Common myeloid progenitor, CD34-positive (primary cell): ENCODE measurements around the gene LRFN4. TPM values are rescaled to one million over a fixed set of nuclear protein-coding genes. Genes with fewer than 3 reads are reported as not detected.

ENCODE experiments used
- CTCF ChIA-PET: fragments of 350-600 bp; sonication (Branson Sonifier 250); formaldehyde crosslinking; loops from one replicate; lab custom pipeline; 2021; ENCODE audit warnings: antibody characterized with exemption; lab: Charles Lee
- POLR2A ChIA-PET: fragments of 350-600 bp; sonication (Branson Sonifier 250); formaldehyde crosslinking; loops from one replicate; lab custom pipeline; 2021; ENCODE audit warnings: antibody characterized with exemption; lab: Charles Lee
- DNase-seq, 3 donors: peaks; one replicate each; pipeline versions ENCODE4 v3.0.0 to v3.0.0-alpha.2; 2013
- H3K27ac ChIP-seq, 2 experiments: 1 replicate in 1 of 2; 2 replicates in 1 of 2; pipeline ENCODE4 v1.7.0; 2013; ENCODE audit warnings: inconsistent platforms in 2 of 2, low read length in 2 of 2, mild to moderate bottlenecking in 2 of 2, low read depth in 1 of 2, moderate library complexity in 1 of 2; ENCODE audit not compliant: severe bottlenecking in 2 of 2, insufficient read depth in 1 of 2, poor library complexity in 1 of 2
- H3K27me3 ChIP-seq, 5 experiments: replicated peaks in 2 of 5; 1 replicate in 3 of 5; 2 replicates in 2 of 5; pipeline versions ENCODE4 v1.6.1 to v1.7.0; 2013; ENCODE audit warnings: low read length in 4 of 5, mild to moderate bottlenecking in 2 of 5, moderate library complexity in 2 of 5, inconsistent platforms in 1 of 5; ENCODE audit not compliant: insufficient read depth in 5 of 5, control insufficient read depth in 4 of 5
- H3K36me3 ChIP-seq, 4 experiments: 1 replicate in 2 of 4; 2 replicates in 2 of 4; pipeline versions ENCODE4 v1.6.1 to v1.7.0; 2013; ENCODE audit warnings: low read length in 3 of 4, control low read depth in 1 of 4, mild to moderate bottlenecking in 1 of 4; ENCODE audit not compliant: control insufficient read depth in 4 of 4, insufficient read depth in 4 of 4
- H3K4me1 ChIP-seq, 4 experiments: 1 replicate in 3 of 4; 2 replicates in 1 of 4; pipeline versions ENCODE4 v1.6.1 to v1.7.1; 2013; ENCODE audit warnings: low read length in 3 of 4, mild to moderate bottlenecking in 3 of 4, control low read depth in 1 of 4, inconsistent platforms in 1 of 4, moderate library complexity in 1 of 4; ENCODE audit not compliant: control insufficient read depth in 4 of 4, insufficient read depth in 4 of 4; ENCODE audit errors: control extremely low read depth in 1 of 4
- H3K4me3 ChIP-seq, 7 experiments: 1 replicate in 4 of 7; 2 replicates in 3 of 7; pipeline versions ENCODE4 v1.5.1 to v1.7.0; 2013; ENCODE audit warnings: mild to moderate bottlenecking in 7 of 7, low read length in 6 of 7, moderate library complexity in 6 of 7, inconsistent platforms in 2 of 7, low read depth in 2 of 7, control low read depth in 1 of 7; ENCODE audit not compliant: insufficient read depth in 4 of 7, control insufficient read depth in 1 of 7; ENCODE audit errors: extremely low read depth in 1 of 7
- H3K9me3 ChIP-seq, 5 experiments: 1 replicate in 4 of 5; 2 replicates in 1 of 5; pipeline versions ENCODE4 v1.6.1 to v1.7.1; 2013; ENCODE audit warnings: low read length in 4 of 5, mild to moderate bottlenecking in 2 of 5, inconsistent platforms in 1 of 5, low read depth in 1 of 5, moderate library complexity in 1 of 5; ENCODE audit not compliant: control insufficient read depth in 4 of 5, insufficient read depth in 2 of 5; ENCODE audit errors: control extremely low read depth in 1 of 5
- WGBS: methylation state at CpG from one replicate; pipeline ENCODE4 v1.1.5; 2013; ENCODE audit not compliant: insufficient coverage; 5-methylcytosine and 5-hydroxymethylcytosine counted together
- polyA plus RNA-seq: library from polyadenylated mRNA; unstranded; fragments of 120-200 nt; gene quantifications from one replicate; pipeline ENCODE4 v1.2.1, GENCODE V29; 2013

LRFN4 gene
- 14.4 TPM for polyA plus RNA-seq

DNA sequence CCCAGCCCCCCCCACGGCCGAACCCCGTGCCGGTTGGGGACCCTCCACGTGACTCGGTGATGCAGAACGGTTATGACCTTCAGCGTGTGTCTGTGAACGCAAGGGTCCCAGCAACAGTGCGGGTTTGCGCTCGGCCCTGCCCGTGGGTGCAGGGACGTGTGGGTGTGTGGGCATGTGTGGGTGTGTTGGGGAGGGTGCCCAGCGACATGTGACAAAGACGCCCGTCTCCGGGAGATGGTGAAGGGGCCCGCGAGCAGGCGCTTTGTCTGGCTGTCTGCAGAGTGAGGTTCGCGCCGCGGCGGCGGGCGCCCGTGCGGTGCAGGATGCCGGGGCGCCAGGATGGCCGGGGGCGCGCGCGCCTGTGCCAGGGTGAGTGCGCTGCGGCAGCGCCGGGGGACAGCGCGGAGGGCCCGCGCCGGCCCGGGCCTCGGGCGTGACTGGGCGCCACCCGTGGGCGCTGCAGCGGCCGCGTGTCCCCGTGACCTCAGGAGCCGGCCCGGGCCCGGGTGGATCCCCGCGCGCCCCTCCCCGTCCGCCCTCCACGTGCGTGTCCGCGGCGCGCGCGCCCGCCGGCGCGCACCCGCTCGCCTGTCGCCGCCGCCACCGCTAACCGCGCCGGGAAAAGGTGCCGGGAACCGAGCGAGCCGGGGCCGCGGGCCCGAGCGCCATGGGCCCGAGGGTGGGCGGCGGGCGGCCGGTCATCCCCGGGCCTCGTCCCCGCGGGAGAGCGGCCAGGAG, at the start of gene LRFN4:
LRFN4 (plus strand) TSS at position 569 of the 738 bp plus-strand sequence. CDS start 681 bp downstream, outside the sequence.
- no peaks in the 10 kb centered on the region for H3K9me3 ChIP-seq
- CTCF ChIA-PET: interaction anchor here (1.0 to 3.0 kb wide), 3 partner anchors 10 to 131 kb away, joined by 3 to 14 read pairs (median 4); no protein-coding TSS in a partner anchor
- DNase-seq: peak in 1 of 3 donors; percentile 88
- peak within 1 kb of the TSS; percentile 50 to 79 for H3K27ac ChIP-seq
- H3K4me1 ChIP-seq: peaks cover 0 to 33% (median 24%) of the 10 kb centered on the region in 4 experiments
- POLR2A ChIA-PET: interaction anchor here (1.2 to 2.0 kb wide), 3 partner anchors 11 to 14 kb away, joined by 4 to 12 read pairs (median 4); partner anchors contain the start of gene RCE1
- WGBS: under 1% methylated on average over 78 of the region's 103 CpGs
- H3K27me3 ChIP-seq: no peaks in the 10 kb centered on the region
- peak within 1 kb of the TSS; percentile 50 to 86 (median 71) for H3K4me3 ChIP-seq
- H3K36me3 ChIP-seq: peaks cover 0 to 18% (median 7%) of the 10 kb centered on the region in 4 experiments

GRCh38 chr11:66809592-66809991, 47.3 kb upstream of the LRFN4 start:
- H3K36me3 ChIP-seq: no peaks in the 10 kb centered on the region
- CTCF ChIA-PET: no interaction called here
- no peak for DNase-seq
- no peaks in the 10 kb centered on the region for H3K27me3 ChIP-seq
- H3K9me3 ChIP-seq: no peaks in the 10 kb centered on the region
- POLR2A ChIA-PET: no interaction called here
- 95% methylated on average over 2 of the region's 3 CpGs for WGBS
- no peak overlapping the region for H3K4me3 ChIP-seq
- H3K4me1 ChIP-seq: no peaks in the 10 kb centered on the region
- H3K27ac ChIP-seq: no peak overlapping the region

GRCh38 chr11:66810576-66811185, 46.2 kb upstream of the LRFN4 start:
- WGBS: no CpG with 5 or more reads among the region's 1 CpG
- no peaks in the 10 kb centered on the region for H3K4me1 ChIP-seq
- H3K9me3 ChIP-seq: no peaks in the 10 kb centered on the region
- H3K36me3 ChIP-seq: no peaks in the 10 kb centered on the region
- no peaks in the 10 kb centered on the region for H3K27me3 ChIP-seq
- ChIA-PET POLR2A (no interaction called here), CTCF (interaction anchor here (0.8 to 1.1 kb wide), 2 partner anchors 9 to 46 kb away, joined by 3 to 5 read pairs; no protein-coding TSS in a partner anchor)
- H3K4me3 ChIP-seq: no peak overlapping the region
- no peak overlapping the region for H3K27ac ChIP-seq
- no peak for DNase-seq

GRCh38 chr11:66814678-66815077, 42.2 kb upstream of the LRFN4 start:
- Histone ChIP-seq H3K4me3 (no peak overlapping the region), H3K27me3 (no peaks in the 10 kb centered on the region), H3K4me1 (no peaks in the 10 kb centered on the region), H3K36me3 (no peaks in the 10 kb centered on the region), H3K9me3 (no peaks in the 10 kb centered on the region), H3K27ac (no peak overlapping the region)
- DNase-seq: no peak
- ChIA-PET CTCF (interaction anchor here (1.2 to 1.3 kb wide), 2 partner anchors 18 to 120 kb away, joined by 3 read pairs; no protein-coding TSS in a partner anchor), POLR2A (no interaction called here)
- WGBS: 100% methylated on average over 4 of the region's 5 CpGs

DNA sequence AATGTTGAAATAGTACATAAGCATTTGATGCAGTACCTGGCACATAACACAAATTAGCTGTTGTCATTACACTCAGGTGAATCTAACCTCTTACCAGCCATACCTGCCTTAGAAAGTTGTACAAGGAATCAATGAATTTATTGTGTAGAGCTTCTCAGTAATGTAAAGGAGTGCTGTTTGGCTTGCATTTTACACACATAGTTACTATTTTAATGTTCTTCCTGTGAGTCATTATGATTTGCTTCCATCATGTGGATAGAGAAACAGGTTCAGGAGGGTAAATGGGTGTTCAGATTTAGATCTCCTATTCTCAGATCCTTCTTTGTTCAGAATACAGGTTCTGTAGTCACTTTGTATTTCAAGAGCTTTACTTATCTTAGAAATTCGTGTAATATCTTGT, 41.2 kb upstream of the LRFN4 start:
- Histone ChIP-seq H3K27ac (no peak overlapping the region), H3K36me3 (no peaks in the 10 kb centered on the region), H3K4me3 (no peak overlapping the region), H3K9me3 (no peaks in the 10 kb centered on the region), H3K27me3 (no peaks in the 10 kb centered on the region), H3K4me1 (no peaks in the 10 kb centered on the region)
- CTCF ChIA-PET: interaction anchor here (1.1 kb wide), 1 partner anchor 9 kb away, joined by 3 read pairs; no protein-coding TSS in a partner anchor
- 71% methylated on average over 1 of the region's 1 CpG for WGBS
- POLR2A ChIA-PET: no interaction called here
- no peak for DNase-seq

DNA sequence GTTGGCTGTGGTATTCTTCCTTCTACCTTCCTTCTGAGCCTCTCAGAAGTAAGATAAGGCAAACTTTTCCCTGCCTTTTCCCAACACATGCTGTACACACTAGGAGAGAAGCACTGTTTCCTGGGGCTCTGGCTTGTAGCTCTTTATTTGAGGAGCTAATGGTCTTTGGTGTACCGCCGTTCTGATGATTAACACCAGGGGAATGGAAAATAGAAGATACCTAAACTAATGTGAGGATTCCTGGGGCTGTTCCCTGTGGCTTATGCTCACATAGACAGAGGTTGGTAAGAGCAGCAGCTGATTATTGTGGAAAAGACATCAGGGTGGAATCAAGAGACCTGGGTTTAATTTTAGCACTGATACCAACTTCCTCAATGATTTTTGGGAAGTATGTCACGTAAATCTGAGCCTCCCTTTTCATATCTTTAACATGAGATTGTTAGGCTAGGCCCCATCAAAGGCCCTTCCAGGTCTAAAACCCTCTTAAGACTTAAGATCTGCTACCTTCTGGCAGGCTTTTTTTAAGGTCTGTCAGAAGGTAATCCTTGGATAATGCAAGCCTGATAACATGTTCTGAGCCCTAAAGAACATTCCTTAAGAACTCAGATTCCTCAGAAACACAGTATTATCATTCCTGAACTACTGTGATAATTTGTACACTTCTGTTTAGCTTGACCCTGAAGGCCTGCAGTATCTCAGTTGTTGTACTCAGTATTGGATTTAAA, 38.5 kb upstream of the LRFN4 start:
- Histone ChIP-seq H3K4me3 (no peak overlapping the region), H3K36me3 (no peaks in the 10 kb centered on the region), H3K27ac (no peak overlapping the region), H3K27me3 (no peaks in the 10 kb centered on the region), H3K9me3 (no peaks in the 10 kb centered on the region), H3K4me1 (no peaks in the 10 kb centered on the region)
- ChIA-PET CTCF (interaction anchor here (1.2 to 1.4 kb wide), 2 partner anchors 11 to 16 kb away, joined by 3 read pairs; no protein-coding TSS in a partner anchor), POLR2A (no interaction called here)
- no peak for DNase-seq
- WGBS: 100% methylated on average over 2 of the region's 3 CpGs
